GM12864 (cell line): ENCODE data around the gene INMT.

Experiments
- DNase-seq: peaks from one replicate; pipeline ENCODE4 v3.0.0-alpha.2; 2011; ENCODE audit warnings: low read depth
- H3K4me3 ChIP-seq: 2 replicates; pipeline ENCODE4 v1.5.1; 2011; ENCODE audit warnings: mild to moderate bottlenecking, low read depth, low read length, control low read depth
- CTCF ChIP-seq: IDR thresholded peaks from 2 replicates; pipeline ENCODE4 v1.5.1; 2011; ENCODE audit warnings: low read depth, mild to moderate bottlenecking, moderate library complexity, low read length, control low read depth, inconsistent platforms; ENCODE audit errors: missing control alignments

INMT gene

DNA sequence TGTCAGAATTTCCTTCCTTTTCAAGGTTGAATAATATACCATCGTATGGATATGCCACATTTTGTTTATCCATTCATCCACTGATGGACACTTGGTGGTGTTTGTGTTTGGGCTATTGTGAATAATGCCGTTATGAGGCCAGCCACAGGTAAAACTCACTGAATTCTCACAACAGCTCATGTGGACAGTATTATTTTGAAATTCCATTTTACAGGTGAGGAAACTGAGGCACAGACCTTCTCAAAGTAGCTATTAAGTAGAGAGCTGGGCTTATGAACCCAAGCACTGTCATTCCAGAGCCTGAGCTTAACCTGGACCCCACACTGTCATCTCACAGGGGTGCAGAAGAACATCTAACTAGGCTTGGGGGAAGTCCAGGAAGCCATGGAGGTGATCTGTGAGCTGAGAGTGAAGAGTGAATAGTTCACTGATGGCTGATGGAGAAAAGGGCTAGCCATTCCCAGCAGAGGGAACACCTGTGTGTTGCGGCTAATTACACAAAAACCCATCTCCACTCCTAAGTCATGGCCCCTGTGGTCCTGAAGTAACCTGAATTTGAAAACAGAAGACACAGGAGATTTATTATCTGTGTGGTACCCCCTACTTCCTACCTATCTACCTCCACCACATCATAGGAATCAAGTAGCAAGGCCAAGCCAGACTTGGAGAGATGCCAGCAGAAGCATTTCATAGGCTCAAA lies 8.7 kb downstream of the INMT start:
- no peak overlapping the region for H3K4me3 ChIP-seq
- no peak for TF ChIP-seq CTCF
- DNase-seq, result no peak

GRCh38 chr7:30761214-30762156 lies 9.6 kb downstream of the INMT start:
- no peak for DNase-seq
- no peak for TF ChIP-seq CTCF
- H3K4me3 ChIP-seq, result no peak overlapping the region

GRCh38 chr7:30764030-30764975 lies 12.4 kb downstream of the INMT start:
- TF ChIP-seq CTCF, result no peak
- no peak overlapping the region for H3K4me3 ChIP-seq
- DNase-seq, result peak; percentile 75

DNA sequence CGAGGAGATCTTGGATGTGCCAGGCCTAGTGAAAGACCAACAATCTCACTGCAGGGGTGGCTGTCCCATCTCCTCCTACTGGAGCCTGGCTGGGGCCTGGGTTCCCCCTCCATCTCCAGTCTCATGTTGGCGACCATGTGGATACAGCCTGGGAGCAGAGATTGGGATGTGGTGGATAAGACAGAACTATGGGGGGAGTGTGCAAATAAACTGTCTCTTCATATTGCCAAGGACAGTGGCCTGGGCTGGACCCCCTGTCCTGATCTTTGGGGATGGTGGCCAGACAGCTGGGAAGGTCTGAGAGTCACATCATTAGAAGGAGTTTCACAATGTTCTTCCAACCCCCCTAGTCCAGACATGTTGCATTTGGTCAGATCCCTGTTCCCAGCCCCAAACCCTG lies 13.5 kb downstream of the INMT start:
- no peak for TF ChIP-seq CTCF
- no peak for DNase-seq
- no peak overlapping the region for H3K4me3 ChIP-seq

- peak overlapping the region; percentile 78 for H3K4me3 ChIP-seq
- TF ChIP-seq CTCF, result no peak
- DNase-seq, result no peak
These were observed 18.9 kb downstream of the INMT start for GRCh38 chr7:30770845-30771173.

GRCh38 chr7:30771174-30771879 lies 19.4 kb downstream of the INMT start, which contains the start of gene MINDY4:
Gene MINDY4 (plus strand): TSS chr7:30771417. CDS start chr7:30771494, 77 bp downstream.
- H3K4me3 ChIP-seq, result peak within 1 kb of the TSS; percentile 78
- no peak for TF ChIP-seq CTCF
- peak; percentile 24 for DNase-seq
